ENCODE measurements around the gene AK8.
A peak's percentile ranks its signal among the peaks of the same experiment; 100 is the strongest.
"Not testable (repeated sequence)": the region's sequence is repeated elsewhere in the genome, so short reads cannot be mapped to it uniquely, and the experiment has no call there.

AK8 gene

DNA sequence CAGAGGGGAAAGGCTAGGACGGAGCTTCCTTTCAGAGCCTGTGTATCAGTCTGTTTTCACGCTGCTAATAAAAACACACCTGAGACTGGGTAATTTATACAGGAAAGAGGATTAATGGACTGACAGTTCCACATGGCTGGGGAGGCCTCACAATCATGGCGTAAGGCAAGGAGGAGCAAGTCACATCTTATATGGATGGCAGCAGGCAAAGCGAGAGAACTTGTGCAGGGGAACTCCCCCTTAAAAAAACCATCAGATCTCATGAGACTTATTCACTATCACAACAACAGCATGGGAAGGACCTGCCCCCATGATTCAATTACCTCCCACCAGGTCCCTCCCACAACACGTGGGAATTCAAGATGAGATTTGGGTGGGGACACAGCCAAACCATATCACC lies 106.3 kb downstream of the AK8 start:
- H3K27me3 Mint-ChIP-seq; ATAC-seq (replicated peaks); H3K36me3 Mint-ChIP-seq (ENCODE audit: insufficient read depth); H3K9me3 Mint-ChIP-seq; DNase-seq: not testable (repeated sequence)
- Mint-ChIP-seq H3K4me1 (ENCODE audit: low read depth in 2 of 2) (peaks cover 7 to 10% of the 10 kb centered on the region in 2 donors), H3K27ac (peak overlapping the region; percentile 10 to 97), H3K4me3 (peak overlapping the region in 1 of 2 donors; percentile 99)

DNA sequence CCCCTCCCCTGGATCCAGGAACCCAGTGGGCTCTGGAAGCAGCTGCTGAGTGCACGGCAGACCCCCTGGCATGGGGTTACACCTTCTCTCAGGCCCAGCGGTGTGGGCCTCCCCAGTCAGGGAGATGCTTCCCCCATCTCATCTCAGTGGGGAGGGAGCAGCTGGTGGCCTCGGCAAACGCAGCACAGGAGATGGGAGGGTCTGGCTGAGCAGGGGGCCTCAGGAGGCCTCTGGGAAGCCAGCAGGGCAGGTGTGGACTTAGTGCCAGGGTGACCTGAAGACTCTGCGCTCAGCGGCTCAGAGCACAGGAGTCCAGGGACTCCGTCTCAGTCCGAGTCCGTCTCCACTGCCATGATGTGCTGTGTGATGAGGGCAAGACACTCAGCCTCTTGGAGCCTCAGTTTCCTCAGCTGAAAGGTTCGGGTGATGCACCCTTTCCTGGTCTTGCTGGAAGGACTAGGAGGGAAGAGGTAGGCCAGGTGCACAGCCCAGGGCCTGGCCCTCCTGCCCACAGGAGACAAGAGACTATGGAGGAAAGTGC lies 107.2 kb downstream of the AK8 start:
- Mint-ChIP-seq H3K36me3 (ENCODE audit: insufficient read depth) (peaks cover 8% of the 10 kb centered on the region), H3K4me1 (ENCODE audit: low read depth in 2 of 2) (peaks cover 7 to 10% of the 10 kb centered on the region in 2 donors), H3K27me3 (no peaks in the 10 kb centered on the region), H3K27ac (peak overlapping the region in 1 of 2 donors; percentile 97), H3K9me3 (no peaks in the 10 kb centered on the region), H3K4me3 (peak overlapping the region; percentile 98 to 99)
- ATAC-seq (replicated peaks) (no peak), DNase-seq (no peak)

DNA sequence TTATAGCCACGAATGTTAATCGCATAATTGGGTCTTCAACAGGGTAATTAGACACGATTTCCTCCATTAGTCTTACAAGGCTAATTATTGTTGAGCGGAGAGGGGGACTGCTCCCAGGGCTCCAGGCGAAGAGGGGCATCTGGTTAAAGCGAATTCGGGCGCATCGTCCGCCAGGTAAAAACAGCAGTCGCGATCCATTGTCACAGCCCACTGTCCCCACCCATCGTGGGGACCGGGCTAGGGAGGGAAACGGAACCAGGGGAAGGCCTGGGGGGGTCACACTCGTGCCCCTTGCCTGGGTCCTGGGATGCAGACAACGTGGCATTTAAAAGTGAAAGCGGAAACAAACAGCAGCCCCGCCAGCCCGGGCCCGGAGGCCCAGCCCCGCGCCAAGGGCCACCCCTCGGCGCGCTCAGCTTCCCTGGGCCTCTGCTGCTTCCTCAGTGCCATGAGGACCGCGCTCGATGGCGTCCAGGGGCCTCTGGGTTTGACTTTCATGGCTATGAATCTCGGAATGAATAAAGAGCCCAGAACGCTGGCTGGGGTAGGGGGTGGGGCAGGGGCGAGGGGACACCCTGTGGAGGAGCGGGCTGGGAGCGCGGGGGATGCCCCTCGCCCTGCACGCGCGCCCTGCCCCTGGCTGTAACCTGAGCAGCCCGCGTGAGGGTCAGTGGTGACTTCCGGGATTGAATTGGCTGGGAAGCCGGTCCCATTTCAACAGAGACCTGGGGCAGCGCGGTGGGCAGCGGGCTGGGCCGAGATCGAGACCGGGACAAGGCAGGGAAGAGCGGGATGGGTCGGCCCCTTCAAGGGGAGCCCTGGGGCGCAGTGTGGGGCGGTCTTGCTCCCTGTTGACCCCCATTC lies 107.9 kb downstream of the AK8 start:
- no peaks in the 10 kb centered on the region for H3K27me3 Mint-ChIP-seq
- peak overlapping the region; percentile 98 to 99 for H3K4me3 Mint-ChIP-seq
- ATAC-seq (replicated peaks) (peak; percentile 74), DNase-seq (peak; percentile 39 to 52 (median 48))
- peak overlapping the region; percentile 97 for H3K27ac Mint-ChIP-seq
- peaks cover 8% of the 10 kb centered on the region for H3K36me3 Mint-ChIP-seq (ENCODE audit: insufficient read depth)
- H3K9me3 Mint-ChIP-seq: no peaks in the 10 kb centered on the region
- peaks cover 7 to 10% of the 10 kb centered on the region in 2 donors for H3K4me1 Mint-ChIP-seq (ENCODE audit: low read depth in 2 of 2)

DNA sequence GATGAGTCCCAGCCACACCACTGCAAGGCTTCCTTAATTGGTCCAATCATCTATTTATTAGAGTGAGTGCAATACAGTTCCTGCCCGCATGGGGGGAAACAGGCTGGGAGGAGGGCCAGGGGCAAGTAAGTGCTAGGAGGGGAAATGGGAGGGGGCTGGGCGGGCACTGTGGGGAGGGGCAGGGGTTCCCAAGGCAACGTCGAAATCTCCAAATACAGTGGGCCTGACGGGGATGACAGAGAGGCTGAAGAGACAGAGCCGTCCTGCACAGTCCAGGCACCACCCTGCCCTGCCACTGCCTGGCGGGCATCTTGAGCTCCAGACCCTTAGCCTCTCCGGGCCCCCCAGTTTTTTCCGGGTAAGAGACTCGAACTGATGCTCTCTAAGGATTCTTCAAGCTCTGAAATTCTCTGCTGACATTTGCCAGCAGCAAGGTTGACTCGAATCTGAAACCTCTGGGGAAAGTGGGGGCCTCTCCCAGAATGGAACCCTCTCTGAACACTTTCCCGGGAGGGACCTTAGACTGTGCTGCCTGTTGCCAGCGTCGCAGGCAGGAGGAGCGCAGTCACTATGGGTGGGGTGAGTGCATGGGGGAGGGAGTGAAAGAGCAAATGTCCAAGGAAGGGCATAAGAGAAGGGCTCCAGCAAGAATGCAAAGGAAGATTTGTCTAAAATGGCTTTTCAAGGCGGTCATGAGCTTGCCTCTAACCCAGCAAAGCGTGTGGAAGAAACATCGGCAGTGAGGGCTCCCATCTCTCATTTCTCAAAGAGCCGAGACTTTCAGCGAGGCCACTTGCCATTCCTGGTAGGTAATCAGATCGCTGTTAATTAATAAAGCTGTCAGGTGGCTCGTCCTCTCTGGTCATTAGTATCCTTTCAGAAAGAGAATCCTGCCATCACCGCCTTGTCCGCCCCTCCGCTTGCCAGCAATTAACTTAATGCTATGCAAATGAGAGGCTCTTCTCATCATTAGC lies 108.9 kb downstream of the AK8 start:
- peak; percentile 48 to 57 (median 56) for DNase-seq

DNA sequence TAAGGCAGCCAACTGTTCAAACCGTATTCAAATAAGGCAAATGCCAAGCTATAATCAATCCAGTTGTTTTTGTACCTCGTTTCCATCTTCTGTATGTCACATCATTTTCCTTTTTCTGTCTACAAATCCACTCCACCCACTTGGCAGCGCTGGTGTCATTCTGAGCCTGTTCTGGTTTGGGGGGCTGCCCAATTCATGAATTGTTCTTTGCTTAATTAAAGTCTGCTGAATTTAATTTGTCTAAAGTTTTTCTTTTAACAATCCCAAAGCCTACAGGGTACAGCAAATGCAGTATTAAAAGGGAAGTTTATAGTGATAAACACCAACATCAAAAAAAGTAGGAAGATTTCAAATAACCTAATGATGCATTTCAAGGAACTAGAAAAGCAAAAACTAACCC lies 114.5 kb downstream of the AK8 start:
- DNase-seq (no peak), ATAC-seq (replicated peaks) (no peak)
- H3K4me3 Mint-ChIP-seq: no peak overlapping the region
- no peak overlapping the region for H3K27ac Mint-ChIP-seq
- H3K36me3 Mint-ChIP-seq (ENCODE audit: insufficient read depth): no peaks in the 10 kb centered on the region
- H3K4me1 Mint-ChIP-seq (ENCODE audit: low read depth in 2 of 2): no peaks in the 10 kb centered on the region
- no peaks in the 10 kb centered on the region for H3K9me3 Mint-ChIP-seq
- peaks cover 19 to 24% of the 10 kb centered on the region in 2 donors for H3K27me3 Mint-ChIP-seq

More for the DNA sequence above, 108.9 kb downstream of the AK8 start:
- H3K4me3 Mint-ChIP-seq: peak overlapping the region; percentile 98 to 99
- no peaks in the 10 kb centered on the region for H3K9me3 Mint-ChIP-seq
- peaks cover 8% of the 10 kb centered on the region for H3K36me3 Mint-ChIP-seq (ENCODE audit: insufficient read depth)
- peak; percentile 73 for ATAC-seq (replicated peaks)
- H3K27ac Mint-ChIP-seq: peak overlapping the region; percentile 97
- no peaks in the 10 kb centered on the region for H3K27me3 Mint-ChIP-seq
- H3K4me1 Mint-ChIP-seq (ENCODE audit: low read depth in 2 of 2): peaks cover 7 to 10% of the 10 kb centered on the region in 2 donors

DNA sequence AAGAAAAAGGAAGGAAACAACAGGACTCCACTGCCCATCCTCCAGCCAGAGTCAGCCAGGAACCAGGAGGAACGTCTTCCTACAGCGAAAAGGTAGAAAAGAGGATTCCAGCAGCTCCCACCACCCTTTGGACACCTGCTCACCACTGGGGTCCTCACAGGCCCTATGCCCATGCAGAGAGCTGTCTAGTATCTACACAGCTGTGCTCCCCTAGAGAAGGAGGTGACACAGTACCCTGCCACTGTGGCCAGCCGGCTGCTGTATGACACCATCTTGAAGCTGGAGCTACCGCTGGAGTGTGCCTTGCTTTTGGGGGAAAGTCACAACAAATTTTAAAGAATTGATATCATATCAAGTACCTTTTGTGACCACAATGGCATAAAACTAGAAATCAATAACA lies 115.2 kb downstream of the AK8 start:
- H3K4me1 Mint-ChIP-seq (ENCODE audit: low read depth in 2 of 2): no peaks in the 10 kb centered on the region
- no peaks in the 10 kb centered on the region for H3K9me3 Mint-ChIP-seq
- no peak overlapping the region for H3K27ac Mint-ChIP-seq
- DNase-seq (no peak), ATAC-seq (replicated peaks) (no peak)
- H3K36me3 Mint-ChIP-seq (ENCODE audit: insufficient read depth): no peaks in the 10 kb centered on the region
- H3K4me3 Mint-ChIP-seq: no peak overlapping the region
- H3K27me3 Mint-ChIP-seq: peaks cover 22 to 31% of the 10 kb centered on the region in 2 donors

DNA sequence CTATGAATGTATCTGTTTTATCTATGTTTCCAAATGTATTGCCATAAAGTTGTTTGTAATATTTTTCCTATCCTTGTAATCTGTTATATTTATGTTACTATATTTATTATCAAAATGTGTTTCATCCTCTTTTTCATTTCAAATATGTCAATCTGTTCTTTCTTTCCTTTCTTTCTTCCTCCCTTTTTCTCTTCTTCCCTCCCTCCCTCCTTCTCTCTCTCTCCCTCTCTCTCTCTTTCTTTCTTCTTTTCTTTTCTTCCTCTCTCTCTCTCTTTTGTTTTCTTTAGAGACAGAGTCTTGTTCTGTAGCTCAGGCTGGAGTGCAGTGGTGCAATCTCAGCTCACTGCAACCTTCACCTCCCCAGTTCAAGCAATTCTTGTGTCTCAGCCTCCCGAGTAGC lies 116.5 kb downstream of the AK8 start:
- Mint-ChIP-seq H3K27me3 (peaks cover 30 to 44% of the 10 kb centered on the region in 2 donors), H3K4me3 (no peak overlapping the region)
- no peak for ATAC-seq (replicated peaks)

DNA sequence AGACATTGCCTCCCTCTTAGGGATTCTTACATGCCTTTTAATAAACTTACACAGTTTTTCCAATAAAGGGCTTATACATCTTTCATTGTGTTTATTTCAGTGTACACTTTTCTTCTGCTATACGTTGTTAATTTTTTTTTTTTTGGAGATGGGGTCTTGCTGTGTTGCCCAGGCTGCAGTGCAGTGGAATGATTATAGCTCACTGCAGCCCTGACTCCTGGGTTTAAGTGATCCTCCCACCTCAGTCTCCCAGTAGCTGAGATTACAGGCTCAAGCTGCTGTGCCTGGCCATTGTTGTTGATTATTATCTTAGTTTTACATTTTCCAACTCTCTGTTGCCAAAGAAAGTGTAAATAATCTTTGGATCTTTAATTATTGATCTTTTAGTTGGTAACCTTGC lies 118.0 kb downstream of the AK8 start:
- H3K4me3 Mint-ChIP-seq: no peak overlapping the region
- ATAC-seq (replicated peaks) (no peak), DNase-seq (no peak)
- H3K9me3 Mint-ChIP-seq: no peaks in the 10 kb centered on the region
- H3K27ac Mint-ChIP-seq: no peak overlapping the region
- peaks cover 31 to 59% of the 10 kb centered on the region in 2 donors for H3K27me3 Mint-ChIP-seq
- no peaks in the 10 kb centered on the region for H3K36me3 Mint-ChIP-seq (ENCODE audit: insufficient read depth)
- H3K4me1 Mint-ChIP-seq (ENCODE audit: low read depth in 2 of 2): no peaks in the 10 kb centered on the region

More for the DNA sequence above, 116.5 kb downstream of the AK8 start:
- DNase-seq: no peak
- Mint-ChIP-seq H3K9me3 (no peaks in the 10 kb centered on the region), H3K4me1 (ENCODE audit: low read depth in 2 of 2) (no peaks in the 10 kb centered on the region), H3K36me3 (ENCODE audit: insufficient read depth) (no peaks in the 10 kb centered on the region), H3K27ac (no peak overlapping the region)

DNA sequence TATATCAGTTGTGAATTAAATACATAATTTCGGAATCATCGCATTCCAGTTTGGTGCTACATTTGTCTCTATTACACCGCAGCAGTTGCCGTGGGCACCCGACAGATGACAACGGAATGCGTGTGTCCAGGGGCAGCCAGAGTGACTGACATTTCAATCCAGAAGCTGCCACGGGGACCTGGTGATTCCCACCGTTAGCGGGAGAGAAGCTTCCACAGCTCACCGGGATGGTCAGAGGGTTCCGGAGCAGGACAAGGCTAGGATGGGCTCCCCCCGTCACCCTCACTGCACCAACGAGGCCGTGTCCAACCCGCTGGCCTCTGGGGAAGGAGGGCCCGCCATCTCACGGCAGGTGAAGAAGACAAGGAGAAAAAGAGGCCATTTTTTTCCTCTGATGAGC lies 121.1 kb downstream of the AK8 start:
- H3K36me3 Mint-ChIP-seq (ENCODE audit: insufficient read depth): no peaks in the 10 kb centered on the region
- no peak overlapping the region for H3K4me3 Mint-ChIP-seq
- H3K27me3 Mint-ChIP-seq: peaks cover 44 to 84% of the 10 kb centered on the region in 2 donors
- DNase-seq (no peak), ATAC-seq (replicated peaks) (no peak)
- no peaks in the 10 kb centered on the region for H3K4me1 Mint-ChIP-seq (ENCODE audit: low read depth in 2 of 2)
- no peaks in the 10 kb centered on the region for H3K9me3 Mint-ChIP-seq
- H3K27ac Mint-ChIP-seq: no peak overlapping the region

DNA sequence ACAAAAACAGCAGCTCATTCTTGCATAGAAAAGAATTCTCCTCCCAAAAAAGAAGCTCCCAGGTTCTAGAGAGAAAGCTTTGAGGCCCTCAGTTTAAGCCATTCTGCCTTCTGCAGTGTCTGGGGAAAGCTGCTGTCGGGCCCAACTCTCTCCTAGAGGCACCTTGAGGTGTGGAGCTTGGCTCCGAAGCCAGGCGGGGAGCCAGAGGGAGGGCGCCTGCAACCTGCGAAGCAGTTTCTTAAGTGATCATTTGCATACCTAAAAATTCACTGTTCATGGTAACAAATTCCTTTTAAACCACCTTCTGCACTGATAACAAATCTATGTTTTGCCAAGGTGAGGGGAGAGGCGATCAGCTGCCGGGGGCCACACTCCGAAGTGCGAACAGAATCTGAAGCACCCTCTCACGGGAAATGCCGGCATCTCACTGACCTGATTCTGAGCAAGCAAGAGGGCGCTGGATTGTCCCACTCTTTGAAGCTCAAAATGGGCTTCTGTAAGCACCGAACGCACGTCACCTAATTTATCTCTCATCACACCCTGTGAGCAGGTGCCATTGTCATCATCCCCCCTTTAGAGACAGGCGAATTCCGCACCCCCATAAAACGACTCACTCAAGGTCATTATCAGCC lies 121.8 kb downstream of the AK8 start:
- no peak overlapping the region for H3K27ac Mint-ChIP-seq
- no peaks in the 10 kb centered on the region for H3K4me1 Mint-ChIP-seq (ENCODE audit: low read depth in 2 of 2)
- no peak overlapping the region for H3K4me3 Mint-ChIP-seq
- DNase-seq (no peak), ATAC-seq (replicated peaks) (no peak)
- no peaks in the 10 kb centered on the region for H3K36me3 Mint-ChIP-seq (ENCODE audit: insufficient read depth)
- H3K9me3 Mint-ChIP-seq: no peaks in the 10 kb centered on the region
- peaks cover 37 to 80% of the 10 kb centered on the region in 2 donors for H3K27me3 Mint-ChIP-seq

DNA sequence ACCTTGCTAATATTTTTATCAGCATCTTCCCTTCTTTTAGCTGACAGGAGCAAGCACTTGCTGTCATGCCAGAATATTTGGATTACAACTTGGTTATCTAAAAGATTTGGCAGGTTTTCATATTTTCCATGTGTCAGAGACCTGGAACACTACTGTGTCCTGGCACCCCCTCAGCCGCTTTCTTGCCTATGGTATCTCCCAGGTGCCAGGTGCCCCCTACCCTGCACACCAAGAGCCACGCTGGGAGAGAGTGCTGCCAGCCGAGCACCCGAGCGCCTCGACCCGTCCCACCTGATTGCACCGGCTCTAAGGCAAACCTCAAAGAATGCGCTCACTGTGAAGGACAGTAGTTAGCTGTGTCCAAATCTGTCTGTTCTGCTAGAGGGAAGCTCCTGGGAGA lies 123.0 kb downstream of the AK8 start:
- no peaks in the 10 kb centered on the region for H3K9me3 Mint-ChIP-seq
- H3K27ac Mint-ChIP-seq: no peak overlapping the region
- H3K4me3 Mint-ChIP-seq: no peak overlapping the region
- no peaks in the 10 kb centered on the region for H3K36me3 Mint-ChIP-seq (ENCODE audit: insufficient read depth)
- DNase-seq: no peak
- peaks cover 38 to 82% of the 10 kb centered on the region in 2 donors for H3K27me3 Mint-ChIP-seq
- ATAC-seq (replicated peaks): no peak
- H3K4me1 Mint-ChIP-seq (ENCODE audit: low read depth in 2 of 2): no peaks in the 10 kb centered on the region

DNA sequence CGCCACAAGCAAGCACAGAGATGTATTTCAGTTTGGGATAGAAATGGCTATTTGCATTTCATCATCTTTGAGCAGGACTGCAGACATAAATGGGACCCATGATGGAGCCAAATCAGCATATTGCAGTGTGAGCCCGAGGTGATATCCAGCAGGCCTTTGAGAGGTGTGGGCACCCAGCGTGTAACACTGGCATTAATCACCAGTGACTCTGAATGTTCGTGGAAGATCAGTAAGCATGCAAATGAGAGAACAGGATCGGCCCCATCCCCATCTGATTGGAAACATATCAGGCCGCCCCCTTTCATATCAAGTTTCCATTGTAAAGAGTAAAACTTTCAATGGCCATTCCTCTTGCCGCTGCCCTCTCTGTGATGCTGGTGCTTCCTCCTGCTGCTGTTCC lies 123.8 kb downstream of the AK8 start:
- no peak overlapping the region for H3K27ac Mint-ChIP-seq
- H3K27me3 Mint-ChIP-seq: peaks cover 36 to 82% of the 10 kb centered on the region in 2 donors
- no peaks in the 10 kb centered on the region for H3K36me3 Mint-ChIP-seq (ENCODE audit: insufficient read depth)
- no peaks in the 10 kb centered on the region for H3K4me1 Mint-ChIP-seq (ENCODE audit: low read depth in 2 of 2)
- no peak for DNase-seq
- no peaks in the 10 kb centered on the region for H3K9me3 Mint-ChIP-seq
- ATAC-seq (replicated peaks): no peak
- no peak overlapping the region for H3K4me3 Mint-ChIP-seq

DNA sequence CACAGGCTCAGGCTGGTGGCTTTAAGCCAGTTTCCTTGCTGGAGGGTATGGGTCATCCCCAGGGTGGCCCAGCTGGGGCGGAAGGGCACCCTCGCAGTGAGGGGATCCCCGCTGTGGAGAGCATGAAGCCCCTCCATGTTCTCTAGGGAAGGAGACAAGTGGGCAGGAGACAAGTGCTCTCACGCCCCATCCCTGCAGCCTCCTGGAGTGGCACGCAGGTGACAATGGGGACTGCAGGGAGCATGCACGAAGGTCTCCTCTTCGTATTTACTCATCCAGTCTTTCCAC lies 124.5 kb downstream of the AK8 start:
- H3K9me3 Mint-ChIP-seq: no peaks in the 10 kb centered on the region
- no peak overlapping the region for H3K4me3 Mint-ChIP-seq
- H3K4me1 Mint-ChIP-seq (ENCODE audit: low read depth in 2 of 2): no peaks in the 10 kb centered on the region
- no peaks in the 10 kb centered on the region for H3K36me3 Mint-ChIP-seq (ENCODE audit: insufficient read depth)
- peaks cover 36 to 81% of the 10 kb centered on the region in 2 donors for H3K27me3 Mint-ChIP-seq
- ATAC-seq (replicated peaks): no peak
- H3K27ac Mint-ChIP-seq: no peak overlapping the region
- DNase-seq: no peak

Data from effector memory CD8-positive, alpha-beta T cell (primary cell).